RWPE1 (cell line): ENCODE measurements around the gene LGR6.

ENCODE experiments used
- CTCF ChIA-PET: fragments of 350-600 bp; sonication (Branson Sonifier 250); formaldehyde crosslinking; extraction: SDS; loops from one replicate; lab custom pipeline; 2021; lab: Yijun Ruan, JAX
- POLR2A ChIA-PET: fragments of 400-600 bp; formaldehyde crosslinking; extraction: SDS; loops from one replicate; lab custom pipeline; 2020; ENCODE audit warnings: antibody characterized with exemption; ENCODE audit not compliant: low non-redundant PET; lab: Yijun Ruan, JAX
- DNase-seq: peaks from one replicate; pipeline ENCODE4 v3.0.0; 2012; ENCODE audit warnings: low spot score
- H3K27ac ChIP-seq: fragments of 450-650 bp; 2 replicates; pipeline ENCODE4 v1.5.1; 2017
- CTCF ChIP-seq: fragments of 450-650 bp; conservative IDR thresholded peaks from 2 replicates; pipeline ENCODE4 v1.5.1; 2017; ENCODE audit warnings: low read depth, mild to moderate bottlenecking

Gene LGR6

GRCh38 chr1:202242080-202242419 is 48.5 kb downstream of the LGR6 start:
- DNase-seq: no peak
- peak overlapping the region; percentile 76 for H3K27ac ChIP-seq
- CTCF ChIA-PET: interaction anchor here (1.0 to 1.5 kb wide), 2 partner anchors 48 to 73 kb away, joined by 3 to 10 read pairs; no protein-coding TSS in a partner anchor
- POLR2A ChIA-PET: no interaction called here
- no peak for TF ChIP-seq CTCF

GRCh38 chr1:202243006-202243405 is 49.4 kb downstream of the LGR6 start:
- ChIA-PET POLR2A (no interaction called here), CTCF (interaction anchor here (0.6 kb wide), 1 partner anchor 54 kb away, joined by 6 read pairs; no protein-coding TSS in a partner anchor)
- DNase-seq: no peak
- peak overlapping the region; percentile 13; the same call in 1 of the 2 replicates for H3K27ac ChIP-seq
- TF ChIP-seq CTCF: no peak

GRCh38 chr1:202244841-202245261 is 51.3 kb downstream of the LGR6 start:
- no peak overlapping the region for H3K27ac ChIP-seq
- POLR2A ChIA-PET: no interaction called here
- TF ChIP-seq CTCF: no peak
- no peak for DNase-seq
- CTCF ChIA-PET: interaction anchor here (0.5 to 1.5 kb wide), 5 partner anchors 8 to 455 kb away, joined by 3 to 7 read pairs (median 3); no protein-coding TSS in a partner anchor

- no peak overlapping the region for H3K27ac ChIP-seq
- TF ChIP-seq CTCF: no peak
- CTCF ChIA-PET: interaction anchor here (0.6 to 1.5 kb wide), 3 partner anchors 8 to 455 kb away, joined by 3 to 8 read pairs (median 6); no protein-coding TSS in a partner anchor
- no peak for DNase-seq
- POLR2A ChIA-PET: no interaction called here
These were observed 51.8 kb downstream of the LGR6 start for GRCh38 chr1:202245391-202245790.

GRCh38 chr1:202247104-202247503 is 53.5 kb downstream of the LGR6 start:
- CTCF ChIA-PET: interaction anchor here (1.4 kb wide), 1 partner anchor 10 kb away, joined by 7 read pairs; no protein-coding TSS in a partner anchor
- POLR2A ChIA-PET: no interaction called here

More at GRCh38 chr1:202247104-202247503, 53.5 kb downstream of the LGR6 start:
- H3K27ac ChIP-seq: no peak overlapping the region
- no peak for TF ChIP-seq CTCF
- no peak for DNase-seq
